HepG2 (cell line): ENCODE data around the gene MDFI. TPM values are rescaled to one million over a fixed set of nuclear protein-coding genes. Genes with fewer than 3 reads are reported as not detected.

ENCODE experiments used
- ATAC-seq: fragments of 200-7000 bp; cut with Tn5 transposase; 3 replicates; pipeline ENCODE4 v1.9.1; 2020; ENCODE audit warnings: mild to moderate bottlenecking, moderate library complexity
- BruUV-seq: library from RNA; stranded (reverse); fragments of 400-500 nt; replicated peaks from 2 replicates; lab custom pipeline; 2021; lab: Mats Ljungman, UMichigan
- CTCF ChIA-PET: fragments of 300-600 bp; formaldehyde crosslinking; extraction: SDS; loops from one replicate; lab custom pipeline; 2021; ENCODE audit warnings: low total read pairs, inconsistent platforms, low intra/inter-chr PET ratio; lab: Yijun Ruan, JAX
- POLR2A ChIA-PET: fragments of 350-600 bp; sonication (Branson Sonifier 250); formaldehyde crosslinking; loops from one replicate; lab custom pipeline; 2020; ENCODE audit warnings: antibody characterized with exemption, inconsistent platforms; lab: Yijun Ruan, JAX
- DNase-seq: peaks from one replicate; pipeline ENCODE4 v3.0.0-alpha.2; 2015; ENCODE audit warnings: low spot score
- FAIRE-seq: peaks from 3 replicates; lab custom pipeline; 2011; peaks lifted over from hg19 to GRCh38; lab: Jason Lieb, UNC
- H2AFZ ChIP-seq: one replicate; pipeline ENCODE4 v1.6.1; 2011; ENCODE audit warnings: low read length, inconsistent platforms
- H3K27ac ChIP-seq: fragments of 300-600 bp; 3 replicates; pipeline ENCODE4 v1.8.0; 2011; ENCODE audit warnings: mixed run types, mild to moderate bottlenecking, mixed read lengths, low read length, inconsistent platforms; ENCODE audit not compliant: insufficient read depth; ENCODE audit errors: extremely low read length
- H3K27me3 ChIP-seq, 2 experiments: fragments of 200-600 bp in 1 of 2; 2 replicates in 1 of 2; 3 replicates in 1 of 2; pipeline versions ENCODE4 v1.6.0 to v1.8.0; 2011; ENCODE audit warnings: low read length in 2 of 2, mild to moderate bottlenecking in 2 of 2, moderate library complexity in 2 of 2, inconsistent platforms in 1 of 2; ENCODE audit not compliant: insufficient read depth in 2 of 2, control insufficient read depth in 1 of 2
- H3K36me3 ChIP-seq, 2 experiments: fragments of 200-600 bp in 1 of 2; replicated peaks in 1 of 2; 2 replicates in 1 of 2; 3 replicates in 1 of 2; pipeline versions ENCODE4 v1.5.1 to v1.8.0; 2011; ENCODE audit warnings: low read length in 2 of 2, inconsistent platforms in 1 of 2; ENCODE audit not compliant: insufficient read depth in 2 of 2, control insufficient read depth in 1 of 2
- H3K4me1 ChIP-seq: 2 replicates; pipeline ENCODE4 v1.5.1; 2012; ENCODE audit warnings: low read length, inconsistent platforms; ENCODE audit not compliant: insufficient read depth
- H3K4me2 ChIP-seq: 2 replicates; pipeline ENCODE4 v1.6.0; 2011; ENCODE audit warnings: low read depth, low read length, inconsistent platforms
- H3K4me3 ChIP-seq, 3 experiments: fragments of 200-600 bp in 1 of 3; sonication (generic), shearing (Covaris generic) in 1 of 3; replicated peaks in 1 of 3; 2 replicates each; pipeline ENCODE4 v1.5.1; 2011 to 2016; ENCODE audit warnings: low read length in 3 of 3, inconsistent platforms in 2 of 3, low read depth in 2 of 3, mild to moderate bottlenecking in 2 of 3, control low read depth in 1 of 3, mixed read lengths in 1 of 3; ENCODE audit not compliant: insufficient read depth in 1 of 3
- H3K79me2 ChIP-seq: one replicate; pipeline ENCODE4 v1.6.1; 2011; ENCODE audit warnings: low read length, inconsistent platforms; ENCODE audit not compliant: insufficient read depth
- H3K9ac ChIP-seq: 2 replicates; pipeline ENCODE4 v1.6.0; 2011; ENCODE audit warnings: mild to moderate bottlenecking, low read depth, low read length, inconsistent platforms; ENCODE audit not compliant: insufficient read depth
- H3K9me3 ChIP-seq: 2 replicates; pipeline ENCODE4 v1.5.1; 2012; ENCODE audit warnings: mild to moderate bottlenecking, low read length
- H4K20me1 ChIP-seq: 2 replicates; pipeline ENCODE4 v1.6.0; 2011; ENCODE audit warnings: inconsistent platforms, mild to moderate bottlenecking, low read length, moderate library complexity; ENCODE audit not compliant: insufficient read depth
- ATF1 ChIP-seq: IDR thresholded peaks from 2 replicates; pipeline ENCODE4 v1.6.1; 2016; ENCODE audit warnings: mild to moderate bottlenecking, control low read depth
- CC2D1A ChIP-seq: sonication (generic); formaldehyde crosslinking; IDR thresholded peaks from 2 replicates; pipeline ENCODE4 v1.8.1; 2023; ENCODE audit warnings: mild to moderate bottlenecking, missing genetic modification reagents
- ETV5 ChIP-seq: IDR thresholded peaks from 2 replicates; pipeline ENCODE4 v1.6.1; 2018; ENCODE audit warnings: missing biosample characterization, missing genetic modification reagents, inconsistent platforms, borderline replicate concordance
- MZF1 ChIP-seq: sonication (generic); formaldehyde crosslinking; IDR thresholded peaks from 2 replicates; pipeline ENCODE4 v1.8.1; 2023; ENCODE audit warnings: mild to moderate bottlenecking, missing genetic modification reagents, borderline replicate concordance
- SIX1 ChIP-seq: sonication (generic); formaldehyde crosslinking; IDR thresholded peaks from 2 replicates; pipeline ENCODE4 v1.4.0; 2020; ENCODE audit warnings: missing genetic modification reagents, borderline replicate concordance
- SMARCC2 ChIP-seq: fragments of 450-650 bp; IDR thresholded peaks from 2 replicates; pipeline ENCODE4 v1.6.1; 2017; ENCODE audit warnings: antibody characterized with exemption, mild to moderate bottlenecking
- SOX6 ChIP-seq, 2 experiments: fragments of 450-650 bp in 1 of 2; sonication (generic) in 1 of 2; formaldehyde crosslinking in 1 of 2; IDR thresholded peaks; 2 replicates each; pipeline versions ENCODE4 v1.4.0 to v1.6.1; 2017 to 2020; ENCODE audit warnings: antibody characterized with exemption in 1 of 2, mild to moderate bottlenecking in 1 of 2, missing genetic modification reagents in 1 of 2
- SP1 ChIP-seq, 2 experiments: fragments of 450-650 bp in 1 of 2; sonication (generic) in 1 of 2; formaldehyde crosslinking in 1 of 2; IDR thresholded peaks; 2 replicates each; pipeline versions ENCODE4 v1.4.0 to v1.6.1; 2016 to 2020; ENCODE audit warnings: missing genetic modification reagents in 1 of 2
- TCF12 ChIP-seq, 2 experiments: fragments of 450-650 bp in 1 of 2; sonication (generic) in 1 of 2; formaldehyde crosslinking in 1 of 2; IDR thresholded peaks; 2 replicates each; pipeline versions ENCODE4 v1.6.1 to v1.8.0; 2017 to 2022; ENCODE audit warnings: antibody characterized with exemption in 1 of 2, mild to moderate bottlenecking in 1 of 2, missing genetic modification reagents in 1 of 2, moderate library complexity in 1 of 2
- ZNF460 ChIP-seq: sonication (generic); formaldehyde crosslinking; IDR thresholded peaks from 2 replicates; pipeline ENCODE4 v1.5.1; 2020; ENCODE audit warnings: missing genetic modification reagents, mild to moderate bottlenecking, borderline replicate concordance
- ZNF670 ChIP-seq: sonication (generic); formaldehyde crosslinking; IDR thresholded peaks from 2 replicates; pipeline ENCODE4 v1.8.0; 2022; ENCODE audit warnings: mild to moderate bottlenecking, missing genetic modification reagents, borderline replicate concordance
- ZNF768 ChIP-seq: sonication (generic); formaldehyde crosslinking; IDR thresholded peaks from 2 replicates; pipeline ENCODE4 v1.4.0; 2020; ENCODE audit warnings: missing genetic modification reagents
- ZNF841 ChIP-seq: sonication (generic); formaldehyde crosslinking; IDR thresholded peaks from 2 replicates; pipeline ENCODE4 v1.8.1; 2023; ENCODE audit warnings: missing genetic modification reagents, borderline replicate concordance
- ZSCAN31 ChIP-seq: sonication (generic); formaldehyde crosslinking; IDR thresholded peaks from 2 replicates; pipeline ENCODE4 v1.5.0; 2020; ENCODE audit warnings: low read depth, mild to moderate bottlenecking, missing genetic modification reagents
- WGBS: methylation state at CpG from one replicate; pipeline ENCODE4 v1.1.6; 2017; ENCODE audit warnings: low lambda C conversion rate; 5-methylcytosine and 5-hydroxymethylcytosine counted together
- in situ Hi-C: cut with HindIII; loops from 2 replicates; pipeline ENCODE4 v1.10.0; 2017; ENCODE audit warnings: low pct_unique_long_range_greater_than_20kb; ENCODE audit not compliant: extremely low pct_ligation_motif_present
- intact Hi-C: fragments of 100-400 bp; cut with micrococcal nuclease; formaldehyde crosslinking; loops from one replicate; pipeline ENCODE4 v1.10.0; 2022; ENCODE audit not compliant: unreplicated experiment
- polyA plus RNA-seq, 8 experiments: library from polyadenylated mRNA; depleted of rRNA in 3 of 8; stranded (reverse) in 7 of 8; unstranded in 1 of 8; fragments of >200 nt; fragmentation: Illumina TruSeq in 4 of 8; extraction: Trizol in 4 of 8; gene quantifications; 2 replicates each; pipeline versions ENCODE4 v1.2.1 to v1.2.3, GENCODE V29; 2011 to 2016; ENCODE audit warnings: low read depth in 4 of 8, missing spikeins in 1 of 8, mixed read lengths in 1 of 8; ENCODE audit not compliant: insufficient read depth in 1 of 8
- total RNA-seq, 5 experiments: library from RNA; depleted of rRNA; stranded (reverse); fragments of >200 nt; fragmentation: Illumina TruSeq; extraction: Trizol; gene quantifications; 2 replicates each; pipeline ENCODE4 v1.2.3, GENCODE V29; 2016; ENCODE audit warnings: low read depth in 1 of 5
- TF ChIP-seq, protein P1 (sequence below): sonication (generic); formaldehyde crosslinking; conservative IDR thresholded peaks from 2 replicates; pipeline ENCODE4 v1.5.0; 2020; ENCODE audit warnings: missing genetic modification reagents
- TF ChIP-seq, protein P2 (sequence below): sonication (generic); formaldehyde crosslinking; IDR thresholded peaks from 2 replicates; pipeline ENCODE4 v1.4.0; 2020; ENCODE audit warnings: missing genetic modification reagents, borderline replicate concordance
- TF ChIP-seq, protein P3 (sequence below): sonication (generic); formaldehyde crosslinking; IDR thresholded peaks from 2 replicates; pipeline ENCODE4 v1.8.0; 2022; ENCODE audit warnings: missing genetic modification reagents, low read depth, mild to moderate bottlenecking, borderline replicate concordance
- TF ChIP-seq, protein P4 (sequence below): sonication (generic); formaldehyde crosslinking; IDR thresholded peaks from 2 replicates; pipeline ENCODE4 v1.5.0; 2020; ENCODE audit warnings: missing genetic modification reagents
- TF ChIP-seq, protein P5 (sequence below): sonication (generic); formaldehyde crosslinking; IDR thresholded peaks from 2 replicates; pipeline ENCODE4 v1.4.0; 2020; ENCODE audit warnings: mild to moderate bottlenecking, missing genetic modification reagents

Gene MDFI
- total and polyA plus RNA-seq, 2 of the 13 experiments (the other 11 are each of a cell fraction or from before 2014, with no cell fraction given) = 0.28 TPM; not detected in 1

DNA sequence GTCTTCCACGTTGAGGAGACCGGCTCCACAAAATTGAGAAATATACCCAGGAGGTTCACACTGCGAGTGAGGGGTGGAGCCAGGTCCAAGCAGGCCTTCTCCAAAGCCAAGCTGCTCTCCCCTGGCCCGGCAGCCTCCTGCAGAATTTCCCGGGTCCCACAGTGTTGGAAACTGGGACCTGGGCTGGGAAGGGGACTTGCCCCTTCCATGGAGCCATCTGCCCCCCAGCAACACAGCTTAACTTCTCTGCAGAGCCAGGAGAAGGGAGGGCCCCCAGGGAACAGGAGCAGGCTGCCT lies 35.4 kb downstream of the MDFI start:
- no TSS peak for BruUV-seq
- Histone ChIP-seq H3K27ac (no peak overlapping the region), H4K20me1 (no peaks in the 10 kb centered on the region), H3K9me3 (no peaks in the 10 kb centered on the region), H3K4me1 (peaks cover 7% of the 10 kb centered on the region), H2AFZ (no peak overlapping the region), H3K4me2 (no peak overlapping the region), H3K9ac (no peak overlapping the region), H3K27me3 (peaks cover 8 to 72% of the 10 kb centered on the region in 2 experiments), H3K4me3 (no peak overlapping the region), H3K36me3 (no peaks in the 10 kb centered on the region), H3K79me2 (no peaks in the 10 kb centered on the region)
- intact Hi-C loops = no loop called here
- 17% methylated on average over 3 of the region's 5 CpGs for WGBS
- ATAC-seq = no peak; the same call in 2 of the 3 replicates
- ChIA-PET POLR2A (no interaction called here), CTCF (no interaction called here)
- no peak for TF ChIP-seq SOX6 (IDR thresholded peaks at IDR 0.05)
- no peak for TF ChIP-seq SOX6 (CRISPR knock-in tag; IDR thresholded peaks at IDR 0.05)
- TF ChIP-seq ZNF460 (CRISPR knock-in tag) = no peak
- TF ChIP-seq TCF12 (IDR thresholded peaks at IDR 0.05) = no peak
- TF ChIP-seq TCF12 (CRISPR knock-in tag; IDR thresholded peaks at IDR 0.05) = no peak
- TF ChIP-seq, protein P1, sequence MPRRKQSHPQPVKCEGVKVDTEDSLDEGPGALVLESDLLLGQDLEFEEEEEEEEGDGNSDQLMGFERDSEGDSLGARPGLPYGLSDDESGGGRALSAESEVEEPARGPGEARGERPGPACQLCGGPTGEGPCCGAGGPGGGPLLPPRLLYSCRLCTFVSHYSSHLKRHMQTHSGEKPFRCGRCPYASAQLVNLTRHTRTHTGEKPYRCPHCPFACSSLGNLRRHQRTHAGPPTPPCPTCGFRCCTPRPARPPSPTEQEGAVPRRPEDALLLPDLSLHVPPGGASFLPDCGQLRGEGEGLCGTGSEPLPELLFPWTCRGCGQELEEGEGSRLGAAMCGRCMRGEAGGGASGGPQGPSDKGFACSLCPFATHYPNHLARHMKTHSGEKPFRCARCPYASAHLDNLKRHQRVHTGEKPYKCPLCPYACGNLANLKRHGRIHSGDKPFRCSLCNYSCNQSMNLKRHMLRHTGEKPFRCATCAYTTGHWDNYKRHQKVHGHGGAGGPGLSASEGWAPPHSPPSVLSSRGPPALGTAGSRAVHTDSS (CRISPR knock-in tag) = no peak
- TF ChIP-seq, protein P2, sequence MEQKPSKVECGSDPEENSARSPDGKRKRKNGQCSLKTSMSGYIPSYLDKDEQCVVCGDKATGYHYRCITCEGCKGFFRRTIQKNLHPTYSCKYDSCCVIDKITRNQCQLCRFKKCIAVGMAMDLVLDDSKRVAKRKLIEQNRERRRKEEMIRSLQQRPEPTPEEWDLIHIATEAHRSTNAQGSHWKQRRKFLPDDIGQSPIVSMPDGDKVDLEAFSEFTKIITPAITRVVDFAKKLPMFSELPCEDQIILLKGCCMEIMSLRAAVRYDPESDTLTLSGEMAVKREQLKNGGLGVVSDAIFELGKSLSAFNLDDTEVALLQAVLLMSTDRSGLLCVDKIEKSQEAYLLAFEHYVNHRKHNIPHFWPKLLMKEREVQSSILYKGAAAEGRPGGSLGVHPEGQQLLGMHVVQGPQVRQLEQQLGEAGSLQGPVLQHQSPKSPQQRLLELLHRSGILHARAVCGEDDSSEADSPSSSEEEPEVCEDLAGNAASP (CRISPR knock-in tag) = no peak
- TF ChIP-seq SMARCC2 = no peak
- no peak for TF ChIP-seq ATF1
- TF ChIP-seq, protein P3, sequence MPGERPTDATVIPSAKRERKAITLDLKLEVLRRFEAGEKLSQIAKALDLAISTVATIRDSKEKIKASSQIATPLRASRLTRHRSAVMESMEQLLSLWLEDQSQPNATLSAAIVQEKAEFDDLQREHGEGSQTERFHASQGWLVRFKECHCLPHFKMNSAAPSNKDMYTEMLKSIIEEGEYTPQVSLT (CRISPR knock-in tag) = no peak
- no peak for TF ChIP-seq ZNF841 (CRISPR knock-in tag)
- no peak for TF ChIP-seq CC2D1A (CRISPR knock-in tag)
- TF ChIP-seq MZF1 = no peak
- TF ChIP-seq ZNF768 (CRISPR knock-in tag) = no peak
- TF ChIP-seq SP1 (IDR thresholded peaks at IDR 0.05) = no peak
- no peak for TF ChIP-seq SP1 (CRISPR knock-in tag; IDR thresholded peaks at IDR 0.05)
- no peak for TF ChIP-seq ETV5 (CRISPR knock-in tag)
- TF ChIP-seq, protein P4, sequence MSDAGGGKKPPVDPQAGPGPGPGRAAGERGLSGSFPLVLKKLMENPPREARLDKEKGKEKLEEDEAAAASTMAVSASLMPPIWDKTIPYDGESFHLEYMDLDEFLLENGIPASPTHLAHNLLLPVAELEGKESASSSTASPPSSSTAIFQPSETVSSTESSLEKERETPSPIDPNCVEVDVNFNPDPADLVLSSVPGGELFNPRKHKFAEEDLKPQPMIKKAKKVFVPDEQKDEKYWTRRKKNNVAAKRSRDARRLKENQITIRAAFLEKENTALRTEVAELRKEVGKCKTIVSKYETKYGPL (CRISPR knock-in tag) = no peak
- TF ChIP-seq ZNF670 (CRISPR knock-in tag) = no peak
- TF ChIP-seq, protein P5, sequence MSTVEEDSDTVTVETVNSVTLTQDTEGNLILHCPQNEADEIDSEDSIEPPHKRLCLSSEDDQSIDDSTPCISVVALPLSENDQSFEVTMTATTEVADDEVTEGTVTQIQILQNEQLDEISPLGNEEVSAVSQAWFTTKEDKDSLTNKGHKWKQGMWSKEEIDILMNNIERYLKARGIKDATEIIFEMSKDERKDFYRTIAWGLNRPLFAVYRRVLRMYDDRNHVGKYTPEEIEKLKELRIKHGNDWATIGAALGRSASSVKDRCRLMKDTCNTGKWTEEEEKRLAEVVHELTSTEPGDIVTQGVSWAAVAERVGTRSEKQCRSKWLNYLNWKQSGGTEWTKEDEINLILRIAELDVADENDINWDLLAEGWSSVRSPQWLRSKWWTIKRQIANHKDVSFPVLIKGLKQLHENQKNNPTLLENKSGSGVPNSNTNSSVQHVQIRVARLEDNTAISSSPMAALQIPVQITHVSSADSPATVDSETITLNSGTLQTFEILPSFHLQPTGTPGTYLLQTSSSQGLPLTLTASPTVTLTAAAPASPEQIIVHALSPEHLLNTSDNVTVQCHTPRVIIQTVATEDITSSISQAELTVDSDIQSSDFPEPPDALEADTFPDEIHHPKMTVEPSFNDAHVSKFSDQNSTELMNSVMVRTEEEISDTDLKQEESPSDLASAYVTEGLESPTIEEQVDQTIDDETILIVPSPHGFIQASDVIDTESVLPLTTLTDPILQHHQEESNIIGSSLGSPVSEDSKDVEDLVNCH (CRISPR knock-in tag) = no peak
- no peak for TF ChIP-seq ZSCAN31 (CRISPR knock-in tag)
- TF ChIP-seq SIX1 = no peak
- in situ Hi-C loops = no loop called here
- DNase-seq = no peak
- no peak for FAIRE-seq
